HFFc6 (cell line): ENCODE results near the gene NUDCD3. TPM values are rescaled to one million over a fixed set of nuclear protein-coding genes. Genes with fewer than 3 reads are reported as not detected.

Experiments used
- DNase-seq: peaks from one replicate; pipeline ENCODE4 v3.0.0-alpha.2; 2018
- H3K27ac Mint-ChIP-seq: 2 replicates; pipeline ENCODE4 v1.8.0; 2020; ENCODE audit warnings: mild to moderate bottlenecking, mixed read lengths
- H3K27me3 Mint-ChIP-seq: 2 replicates; pipeline ENCODE4 v1.8.0; 2021; ENCODE audit warnings: mild to moderate bottlenecking, moderate library complexity, mixed read lengths; ENCODE audit not compliant: insufficient read depth
- H3K36me3 Mint-ChIP-seq: 2 replicates; pipeline ENCODE4 v1.8.0; 2021; ENCODE audit warnings: low read depth, mixed read lengths
- H3K4me1 Mint-ChIP-seq: 2 replicates; pipeline ENCODE4 v1.8.0; 2020; ENCODE audit warnings: low read depth, mixed read lengths
- H3K4me3 Mint-ChIP-seq: 2 replicates; pipeline ENCODE4 v1.8.0; 2020; ENCODE audit warnings: mild to moderate bottlenecking, moderate library complexity, mixed read lengths
- H3K9me3 Mint-ChIP-seq: 2 replicates; pipeline ENCODE4 v1.8.0; 2020; ENCODE audit warnings: mild to moderate bottlenecking, mixed read lengths
- CTCF ChIP-seq: fragments of 200-600 bp; sonication (generic); IDR thresholded peaks from 2 replicates; pipeline ENCODE4 v1.5.0; 2021; ENCODE audit warnings: antibody characterized with exemption, mild to moderate bottlenecking
- total RNA-seq, 6 experiments: library from RNA; stranded (reverse); fragmentation: NEBNext Ultra II Directional; extraction: Animal tissue kit (Norgen Biotek cat#: 25700); gene quantifications; 2 replicates in 1 of 6; 3 replicates in 5 of 6; pipeline ENCODE4 v1.2.3, GENCODE V29; 2021

NUDCD3 gene
- total RNA-seq, 6 experiments from 2014 or later: 79.2 to 114 (median 90.6) TPM

- no peak for DNase-seq
- Mint-ChIP-seq H3K4me1 (peaks cover 57% of the 10 kb centered on the region), H3K4me3 (no peak overlapping the region), H3K27ac (no peak overlapping the region), H3K9me3 (no peaks in the 10 kb centered on the region), H3K36me3 (peaks cover 30% of the 10 kb centered on the region), H3K27me3 (no peaks in the 10 kb centered on the region)
- TF ChIP-seq CTCF: peak; percentile 75
Observed at GRCh38 chr7:44463169-44463808, 27.2 kb downstream of the NUDCD3 start.

GRCh38 chr7:44461387-44461786 is 29.1 kb downstream of the NUDCD3 start:
- peak; percentile 73 for DNase-seq
- peak overlapping the region; percentile 90 for H3K27ac Mint-ChIP-seq
- TF ChIP-seq CTCF: no peak
- H3K4me3 Mint-ChIP-seq: peak overlapping the region; percentile 46
- no peaks in the 10 kb centered on the region for H3K27me3 Mint-ChIP-seq
- peaks cover 20% of the 10 kb centered on the region for H3K36me3 Mint-ChIP-seq
- peaks cover 44% of the 10 kb centered on the region for H3K4me1 Mint-ChIP-seq
- no peaks in the 10 kb centered on the region for H3K9me3 Mint-ChIP-seq

GRCh38 chr7:44460325-44460724 is 30.1 kb downstream of the NUDCD3 start:
- Mint-ChIP-seq H3K4me3 (no peak overlapping the region), H3K27ac (peak overlapping the region; percentile 44), H3K9me3 (no peaks in the 10 kb centered on the region), H3K36me3 (peaks cover 20% of the 10 kb centered on the region), H3K4me1 (peaks cover 34% of the 10 kb centered on the region), H3K27me3 (no peaks in the 10 kb centered on the region)
- DNase-seq: no peak
- TF ChIP-seq CTCF: no peak

- no peaks in the 10 kb centered on the region for H3K9me3 Mint-ChIP-seq
- H3K27ac Mint-ChIP-seq: no peak overlapping the region
- TF ChIP-seq CTCF: no peak
- DNase-seq: no peak
- H3K36me3 Mint-ChIP-seq: peaks cover 23% of the 10 kb centered on the region
- H3K4me3 Mint-ChIP-seq: no peak overlapping the region
- no peaks in the 10 kb centered on the region for H3K27me3 Mint-ChIP-seq
- peaks cover 8% of the 10 kb centered on the region for H3K4me1 Mint-ChIP-seq
Observed at GRCh38 chr7:44455155-44455554, 35.3 kb downstream of the NUDCD3 start.

GRCh38 chr7:44454348-44454747 is 36.1 kb downstream of the NUDCD3 start:
- no peak overlapping the region for H3K27ac Mint-ChIP-seq

More at GRCh38 chr7:44454348-44454747, 36.1 kb downstream of the NUDCD3 start:
- TF ChIP-seq CTCF: no peak
- Mint-ChIP-seq H3K36me3 (peaks cover 23% of the 10 kb centered on the region), H3K27me3 (no peaks in the 10 kb centered on the region; the same call in 1 of the 2 replicates), H3K4me3 (no peak overlapping the region), H3K9me3 (no peaks in the 10 kb centered on the region), H3K4me1 (peaks cover 12% of the 10 kb centered on the region)
- DNase-seq: no peak
